K562 (cell line): ENCODE results near the gene C2orf81. TPM values are rescaled to one million over a fixed set of nuclear protein-coding genes. Genes with fewer than 3 reads are reported as not detected.
A peak's percentile ranks its signal among the peaks of the same experiment; 100 is the strongest.

Source experiments
- CBFA2T3 ChIP-seq: fragments of 450-650 bp; IDR thresholded peaks from 2 replicates; pipeline ENCODE4 v1.6.1; 2017
- DNMT1 ChIP-seq: fragments of 450-650 bp; IDR thresholded peaks from 2 replicates; pipeline ENCODE4 v1.6.1; 2016; ENCODE audit warnings: antibody characterized with exemption, mild to moderate bottlenecking
- EGR1 ChIP-seq: fragments of 450-650 bp; conservative IDR thresholded peaks from 2 replicates; pipeline ENCODE4 v1.6.1; 2017; ENCODE audit warnings: mild to moderate bottlenecking
- FOXJ2 ChIP-seq: fragments of 200-800 bp; sonication (Bioruptor generic); IDR thresholded peaks from 2 replicates; pipeline ENCODE4 v1.6.1; 2016; ENCODE audit warnings: missing genetic modification characterization, missing compliant biosample characterization
- FOXP4 ChIP-seq: sonication (generic); formaldehyde crosslinking; IDR thresholded peaks from 2 replicates; pipeline ENCODE4 v1.8.0; 2022; ENCODE audit warnings: mild to moderate bottlenecking, missing genetic modification reagents, borderline replicate concordance
- GABPB2 ChIP-seq: fragments of 250-450 bp; sonication (Bioruptor Pico); conservative IDR thresholded peaks from 2 replicates; pipeline ENCODE4 v1.5.1; 2021; ENCODE audit warnings: mild to moderate bottlenecking
- GATAD2A ChIP-seq: fragments of 450-650 bp; IDR thresholded peaks from 2 replicates; pipeline ENCODE4 v1.6.1; 2017
- GTF2F1 ChIP-seq: IDR thresholded peaks from 2 replicates; pipeline ENCODE4 v1.6.1; 2011; ENCODE audit warnings: low read depth, low read length, improper control_type of control experiment
- KDM5B ChIP-seq: fragments of 200-600 bp; sonication (generic); IDR thresholded peaks from 2 replicates; pipeline ENCODE4 v1.6.1; 2012; ENCODE audit warnings: low read depth, mild to moderate bottlenecking, moderate library complexity, low read length, control low read depth, inconsistent platforms; ENCODE audit not compliant: insufficient replicate concordance
- LEF1 ChIP-seq: fragments of 450-650 bp; IDR thresholded peaks from 2 replicates; pipeline ENCODE4 v1.6.1; 2016; ENCODE audit warnings: mild to moderate bottlenecking
- MAFK ChIP-seq: IDR thresholded peaks from 2 replicates; pipeline ENCODE4 v1.6.1; 2011; ENCODE audit warnings: low read length, improper control_type of control experiment
- MTF1 ChIP-seq: fragments of 250-450 bp; sonication (Bioruptor Pico); IDR thresholded peaks from 2 replicates; pipeline ENCODE4 v1.9.0; 2021; ENCODE audit warnings: moderate library complexity, mild to moderate bottlenecking, inconsistent platforms, borderline replicate concordance
- NFIC ChIP-seq: fragments of 450-650 bp; IDR thresholded peaks from 2 replicates; pipeline ENCODE4 v1.6.1; 2017; ENCODE audit warnings: mild to moderate bottlenecking, inconsistent platforms
- NR2C2 ChIP-seq, 2 experiments: fragments of 200-800 bp in 1 of 2; sonication (Bioruptor generic) in 1 of 2; sonication (generic) in 1 of 2; formaldehyde crosslinking in 1 of 2; IDR thresholded peaks; 2 replicates each; pipeline versions ENCODE4 v1.6.1 to v1.8.0; 2016 to 2022; ENCODE audit warnings: mild to moderate bottlenecking in 1 of 2, missing compliant biosample characterization in 1 of 2, missing genetic modification characterization in 1 of 2, missing genetic modification reagents in 1 of 2
- NRF1 ChIP-seq, 2 experiments: fragments of 450-650 bp; IDR thresholded peaks in 1 of 2; conservative IDR thresholded peaks in 1 of 2; 2 replicates each; pipeline ENCODE4 v1.6.1; 2014; ENCODE audit warnings: mild to moderate bottlenecking in 2 of 2
- POLR2G ChIP-seq: fragments of 200-400 bp; formaldehyde crosslinking; IDR thresholded peaks from 2 replicates; pipeline ENCODE4 v1.6.1; 2017; ENCODE audit warnings: low read depth, mild to moderate bottlenecking, antibody characterized with exemption, low read length, moderate library complexity
- SNIP1 ChIP-seq: fragments of 450-650 bp; IDR thresholded peaks from 2 replicates; pipeline ENCODE4 v1.7.1; 2017; ENCODE audit warnings: low read depth, mild to moderate bottlenecking
- TBL1XR1 ChIP-seq, 2 experiments: IDR thresholded peaks; 2 replicates each; pipeline ENCODE4 v1.6.1; 2012; ENCODE audit warnings: improper control_type of control experiment in 2 of 2, low read length in 2 of 2, mild to moderate bottlenecking in 1 of 2
- TEAD1 ChIP-seq, 2 experiments: fragments of 450-650 bp in 1 of 2; sonication (generic) in 1 of 2; formaldehyde crosslinking; IDR thresholded peaks; 2 replicates each; pipeline versions ENCODE4 v1.4.0 to v1.8.0; 2020 to 2022; ENCODE audit warnings: mild to moderate bottlenecking in 2 of 2, missing genetic modification reagents in 1 of 2
- TFE3 ChIP-seq: fragments of 450-650 bp; formaldehyde crosslinking; IDR thresholded peaks from 2 replicates; pipeline ENCODE4 v1.4.0; 2020; ENCODE audit warnings: mild to moderate bottlenecking, mixed read lengths
- ZNF449 ChIP-seq: fragments of 250-450 bp; sonication (Bioruptor Pico); IDR thresholded peaks from 2 replicates; pipeline ENCODE4 v1.8.0; 2022; ENCODE audit warnings: moderate library complexity, mild to moderate bottlenecking, inconsistent platforms
- ZNF511 ChIP-seq: sonication (generic); formaldehyde crosslinking; IDR thresholded peaks from 2 replicates; pipeline ENCODE4 v1.8.0; 2022; ENCODE audit warnings: mild to moderate bottlenecking, missing genetic modification reagents
- ZNF583 ChIP-seq: fragments of 250-450 bp; sonication (Bioruptor Pico); IDR thresholded peaks from 2 replicates; pipeline ENCODE4 v1.4.0; 2020
- polyA plus RNA-seq, 8 experiments: library from polyadenylated mRNA; depleted of rRNA in 4 of 8; stranded (reverse) in 5 of 8; unstranded in 3 of 8; fragments of >200 nt; fragmentation: Nextera tagmentation in 2 of 8; fragmentation: Illumina TruSeq in 1 of 8; extraction: Ambion mirVana in 2 of 8; extraction: Trizol in 1 of 8; gene quantifications; 2 replicates each; pipeline versions ENCODE4 v1.2.1 to v1.2.3, GENCODE V29; 2011 to 2014; ENCODE audit warnings: inconsistent platforms in 1 of 8, missing spikeins in 1 of 8
- total RNA-seq, 7 experiments: library from RNA; depleted of rRNA in 6 of 7; stranded (reverse); fragments of >200 nt in 6 of 7; fragmentation: Illumina TruSeq in 2 of 7; extraction: Trizol in 2 of 7; gene quantifications; 2 replicates each; pipeline versions ENCODE4 v1.2.1 to v1.2.3, GENCODE V29; 2011 to 2021; ENCODE audit warnings: low replicate concordance in 1 of 7

Gene C2orf81
- total and polyA plus RNA-seq, 9 of the 15 experiments (the other 6 are each of a cell fraction or from before 2014, with no cell fraction given): 0.06 TPM; not detected in 8

GRCh38 chr2:74454654-74455511, 33.5 kb upstream of the C2orf81 start, which contains the start of gene INO80B (continued):
- TF ChIP-seq TBL1XR1 (IDR thresholded peaks at IDR 0.05; ENCODE audit: low read length in 2 of 2): peak; percentile 54 to 70; a peak in 1 of 4 replicates
- no peak for TF ChIP-seq ZNF583
- peak; percentile 100 for TF ChIP-seq NR2C2 (CRISPR knock-in tag; IDR thresholded peaks at IDR 0.05)
- TF ChIP-seq NR2C2 (tag; IDR thresholded peaks at IDR 0.05): peak; percentile 99
- 0 out of 2 replicates have a peak, but pooled peaks have one; percentile 30 for TF ChIP-seq LEF1
- TF ChIP-seq MAFK: peak; percentile 59; the same call in 1 of the 2 replicates
- peak; percentile 52; the same call in 1 of the 2 replicates for TF ChIP-seq ZNF511 (CRISPR knock-in tag)
- TF ChIP-seq DNMT1: no peak
- TF ChIP-seq ZNF449 (CRISPR knock-in tag): no peak
- TF ChIP-seq TEAD1 (CRISPR knock-in tag; IDR thresholded peaks at IDR 0.05): peak in 1 of 2 experiments; percentile 82; a peak in 2 of 4 replicates
- TF ChIP-seq GATAD2A: no peak
- TF ChIP-seq TFE3: no peak
- no peak for TF ChIP-seq GTF2F1
- no peak for TF ChIP-seq FOXP4 (CRISPR knock-in tag)
- TF ChIP-seq FOXJ2: peak; percentile 61; the same call in 1 of the 2 replicates
- TF ChIP-seq CBFA2T3: no peak
- TF ChIP-seq NFIC: peak; percentile 57
- no peak for TF ChIP-seq MTF1 (CRISPR knock-in tag)
- no peak for TF ChIP-seq SNIP1
- TF ChIP-seq KDM5B: peak; percentile 32
- TF ChIP-seq GABPB2: no peak
- TF ChIP-seq NRF1 (conservative IDR thresholded peaks at IDR 0.05 in 1 of 2, IDR thresholded peaks at IDR 0.05 in 1 of 2): peak; percentile 45 to 54; a peak in 3 of 4 replicates
- peak; percentile 60 for TF ChIP-seq POLR2G
- TF ChIP-seq EGR1: peak; percentile 32; the same call in 1 of the 2 replicates
